ENCODE results near the gene ZNF592.

ZNF592 gene

DNA sequence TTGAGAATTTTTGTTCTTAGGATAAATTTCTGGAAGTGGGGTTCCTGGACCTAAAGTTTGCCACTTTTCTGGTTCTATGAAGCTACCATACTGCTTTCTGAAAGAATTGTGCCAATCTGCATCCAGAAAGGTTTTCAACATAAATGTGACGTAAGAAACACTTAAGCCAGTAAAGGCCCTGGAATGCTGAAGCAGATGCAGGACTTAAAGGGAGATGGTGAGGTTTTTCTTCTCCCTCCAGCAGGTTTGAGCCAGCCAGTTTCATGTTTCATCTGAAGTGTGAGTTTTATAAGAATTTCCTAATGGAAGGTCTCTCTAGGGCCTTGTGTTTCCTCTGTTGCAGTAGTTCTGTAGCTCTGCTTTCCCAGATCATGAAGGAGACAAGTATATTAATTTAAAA, 33.1 kb downstream of the ZNF592 start:
- DNase-seq (ENCODE audit: low read depth): no peak

DNA sequence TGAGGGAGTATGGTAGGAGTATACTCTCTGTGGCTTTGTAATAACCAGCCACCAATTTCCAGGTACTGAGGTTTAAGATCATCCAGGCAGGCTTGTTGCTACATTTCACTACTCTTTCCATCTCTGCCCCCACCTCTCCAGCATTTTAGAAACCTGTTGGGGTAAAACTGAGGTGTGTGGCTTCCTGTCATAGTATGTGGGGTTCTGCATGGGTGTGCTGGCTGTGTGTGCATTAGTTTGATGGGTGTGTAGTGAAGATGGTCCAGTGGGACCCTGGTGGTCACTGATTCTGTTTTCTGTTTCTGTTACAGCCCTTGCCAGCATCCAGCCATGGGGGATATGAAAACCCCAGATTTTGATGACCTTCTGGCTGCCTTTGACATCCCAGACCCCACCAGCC, 34.0 kb downstream of the ZNF592 start:
- no peak for DNase-seq (ENCODE audit: low read depth)

DNA sequence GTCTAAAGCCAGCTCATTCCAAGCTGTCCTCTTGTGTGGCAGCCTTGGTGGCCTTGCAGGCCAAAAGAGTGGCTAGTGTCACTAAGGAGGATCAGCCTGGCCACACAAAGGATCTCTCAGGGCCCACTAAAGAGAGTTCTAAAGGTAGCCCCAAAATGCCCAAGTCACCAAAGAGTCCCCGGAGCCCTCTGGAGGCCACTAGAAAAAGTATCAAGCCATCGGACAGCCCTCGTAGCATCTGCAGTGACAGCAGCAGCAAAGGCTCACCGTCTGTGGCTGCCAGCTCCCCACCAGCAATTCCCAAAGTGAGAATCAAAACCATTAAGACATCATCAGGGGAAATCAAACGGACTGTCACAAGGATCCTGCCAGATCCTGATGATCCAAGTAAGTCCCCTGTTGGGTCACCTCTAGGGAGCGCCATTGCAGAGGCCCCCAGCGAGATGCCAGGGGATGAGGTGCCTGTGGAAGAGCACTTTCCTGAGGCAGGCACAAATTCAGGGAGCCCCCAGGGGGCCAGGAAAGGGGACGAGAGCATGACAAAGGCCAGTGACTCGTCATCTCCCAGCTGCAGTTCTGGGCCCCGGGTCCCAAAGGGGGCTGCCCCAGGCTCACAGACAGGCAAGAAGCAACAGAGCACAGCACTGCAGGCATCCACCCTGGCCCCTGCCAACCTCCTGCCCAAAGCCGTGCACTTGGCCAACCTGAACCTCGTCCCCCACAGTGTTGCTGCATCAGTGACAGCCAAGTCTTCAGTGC, 35.3 kb downstream of the ZNF592 start:
- DNase-seq (ENCODE audit: low read depth): no peak

DNA sequence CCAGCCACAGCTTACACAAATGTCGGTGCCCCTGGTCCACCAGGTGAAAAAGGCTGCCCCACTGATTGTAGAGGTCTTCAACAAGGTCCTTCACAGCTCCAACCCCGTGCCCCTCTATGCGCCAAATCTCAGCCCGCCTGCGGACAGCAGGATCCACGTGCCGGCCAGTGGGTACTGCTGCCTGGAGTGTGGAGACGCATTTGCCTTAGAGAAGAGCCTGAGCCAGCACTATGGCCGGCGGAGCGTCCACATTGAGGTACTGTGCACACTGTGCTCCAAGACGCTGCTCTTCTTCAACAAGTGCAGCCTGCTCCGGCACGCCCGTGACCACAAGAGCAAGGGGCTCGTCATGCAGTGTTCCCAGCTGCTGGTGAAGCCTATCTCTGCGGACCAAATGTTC, 35.9 kb downstream of the ZNF592 start:
- no peak for DNase-seq (ENCODE audit: low read depth)

DNA sequence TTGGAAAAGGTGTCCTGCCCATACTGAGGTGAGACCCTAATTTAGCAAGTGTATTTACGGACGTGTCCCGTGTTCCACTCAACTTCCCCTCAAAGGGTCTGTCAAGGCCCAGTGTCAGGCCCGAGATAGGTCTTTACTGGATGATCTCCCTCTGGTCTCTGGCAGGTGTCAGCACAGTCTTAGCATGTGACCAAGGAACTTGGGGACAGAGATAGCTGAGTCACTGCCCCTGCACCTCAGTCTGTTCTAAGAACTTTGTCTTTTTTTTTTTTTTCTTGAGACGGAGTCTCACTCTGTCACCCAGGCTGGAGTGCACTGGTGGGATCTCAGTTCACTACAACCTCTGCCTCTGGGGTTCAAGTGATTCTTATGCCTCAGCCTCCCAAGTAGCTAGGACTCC, 36.7 kb downstream of the ZNF592 start:
- no peak for DNase-seq (ENCODE audit: low read depth)

DNA sequence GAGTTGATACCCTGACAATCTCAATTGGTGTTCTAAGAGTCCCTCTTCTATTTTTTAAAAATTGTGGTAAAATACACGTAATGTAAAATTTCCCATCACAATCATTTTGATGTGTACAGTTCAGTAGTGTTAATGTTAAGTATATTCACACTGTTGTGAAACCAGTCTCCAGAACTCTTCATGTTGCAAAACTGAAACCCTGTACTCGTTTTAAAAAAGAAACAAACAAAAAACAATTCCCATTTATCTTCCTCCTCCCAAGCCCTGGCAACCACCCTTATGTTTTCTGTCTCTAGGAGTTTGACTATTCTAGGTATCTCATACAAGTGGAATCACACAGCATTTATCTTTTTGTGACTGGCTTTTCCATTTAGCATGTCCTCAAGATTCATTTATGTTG, 40.1 kb downstream of the ZNF592 start:
- no peak for DNase-seq (ENCODE audit: low read depth)

DNA sequence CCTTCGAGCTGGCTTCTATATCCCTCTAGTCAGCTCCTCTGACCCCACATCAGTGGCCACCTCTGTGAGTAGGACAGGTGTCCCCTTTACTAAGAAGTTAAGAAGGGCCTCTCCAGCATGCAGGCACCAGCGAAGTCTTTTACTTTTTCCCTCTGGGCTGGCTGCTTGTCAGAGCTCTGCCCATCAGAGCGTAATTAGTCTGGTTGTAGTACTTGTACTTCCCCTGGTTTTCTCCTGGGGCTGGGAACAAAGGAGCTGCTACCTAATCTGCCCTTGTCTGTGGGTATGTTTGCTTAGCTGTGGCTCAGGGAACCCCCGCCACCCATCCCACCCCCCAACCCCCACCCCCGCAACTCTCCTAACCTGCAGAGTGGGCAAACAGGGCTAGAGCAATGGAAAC, 41.4 kb downstream of the ZNF592 start:
- no peak for DNase-seq (ENCODE audit: low read depth)

DNA sequence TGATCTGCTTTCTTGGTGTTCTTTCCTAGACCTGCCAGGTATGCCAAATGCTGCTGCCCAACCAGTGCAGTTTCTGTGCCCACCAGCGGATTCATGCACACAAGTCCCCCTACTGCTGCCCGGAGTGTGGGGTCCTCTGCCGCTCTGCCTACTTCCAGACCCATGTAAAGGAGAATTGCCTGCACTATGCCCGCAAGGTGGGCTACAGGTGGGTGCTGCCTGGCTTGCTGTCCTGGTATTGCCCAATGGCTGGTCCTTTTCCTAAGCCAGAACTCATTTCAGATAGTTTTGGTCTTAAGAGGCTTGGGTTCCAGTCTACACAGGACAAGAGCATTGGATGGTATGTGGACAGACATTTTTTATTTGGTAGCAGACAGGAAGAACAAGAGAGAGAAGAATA, 42.3 kb downstream of the ZNF592 start:
- DNase-seq (ENCODE audit: low read depth): no peak

DNA sequence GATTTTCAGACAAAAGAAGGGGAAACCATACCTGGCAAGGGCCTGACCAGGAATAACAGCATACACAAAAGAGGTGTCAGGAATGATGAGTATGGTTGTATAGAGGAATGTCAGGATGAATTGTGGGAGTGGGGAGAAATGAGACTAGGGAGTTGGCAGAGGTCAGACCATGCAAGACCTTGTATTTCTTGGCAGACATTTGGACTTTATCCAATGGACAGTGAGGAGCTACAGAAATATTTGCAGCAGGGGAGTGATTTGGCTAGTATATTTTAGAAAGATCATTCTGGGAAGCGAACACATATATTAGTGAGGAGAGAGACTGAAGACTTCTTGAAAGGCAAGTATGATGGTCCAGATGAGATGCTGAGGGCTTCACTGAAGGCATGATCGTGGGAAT, 43.4 kb downstream of the ZNF592 start:
- DNase-seq (ENCODE audit: low read depth): no peak

DNA sequence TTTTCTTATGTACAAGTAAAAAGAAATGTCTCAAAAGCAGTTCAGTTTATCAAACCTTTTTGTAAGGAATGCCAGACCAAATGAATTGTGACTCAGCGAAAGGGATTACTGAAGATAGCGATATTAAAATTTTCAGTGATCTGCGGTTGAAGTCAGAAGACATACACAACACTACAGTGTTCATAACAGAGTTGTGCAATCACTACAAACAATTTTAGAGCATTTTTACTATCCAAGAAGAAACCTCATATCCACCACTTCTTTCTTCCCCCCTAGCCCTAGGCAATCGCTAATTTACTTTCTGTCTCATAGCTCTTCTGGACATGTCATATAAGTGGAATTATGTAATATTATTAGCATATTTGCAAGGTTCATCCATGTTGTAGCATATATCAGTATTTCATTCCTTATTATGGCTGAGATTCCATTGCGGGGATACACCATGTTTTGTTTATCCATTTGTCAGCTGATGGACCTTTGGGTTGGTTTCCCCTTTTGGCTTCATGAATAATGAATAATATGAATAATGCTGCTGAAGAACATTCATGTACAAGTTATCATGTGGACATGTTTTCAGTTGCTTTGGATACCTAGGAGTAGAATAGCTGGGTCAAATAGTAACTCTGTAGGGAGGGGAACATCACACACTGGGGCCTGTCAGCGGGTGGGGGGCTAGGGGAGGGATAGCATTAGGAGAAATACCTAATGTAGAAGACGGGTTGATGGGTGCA, 45.2 kb downstream of the ZNF592 start:
- no peak for DNase-seq (ENCODE audit: low read depth)

DNA sequence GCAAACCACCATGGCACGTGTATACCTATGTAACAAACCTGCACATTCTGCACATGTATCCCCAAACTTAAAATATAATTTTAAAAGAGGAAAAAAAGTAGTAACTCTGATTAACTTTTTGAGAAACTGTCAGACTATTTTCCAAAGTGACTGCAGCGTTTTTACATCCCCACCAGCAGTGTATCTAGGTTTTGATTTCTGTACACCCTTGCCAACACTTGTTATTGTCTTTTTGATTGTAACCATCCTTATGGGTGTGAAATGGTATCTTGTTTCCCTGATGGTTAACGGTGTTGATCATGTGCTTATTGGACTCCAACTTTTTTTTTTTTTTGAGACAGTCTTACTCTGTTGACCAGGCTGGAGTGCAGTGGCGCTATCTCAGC, 45.8 kb downstream of the ZNF592 start:
- no peak for DNase-seq (ENCODE audit: low read depth)

DNA sequence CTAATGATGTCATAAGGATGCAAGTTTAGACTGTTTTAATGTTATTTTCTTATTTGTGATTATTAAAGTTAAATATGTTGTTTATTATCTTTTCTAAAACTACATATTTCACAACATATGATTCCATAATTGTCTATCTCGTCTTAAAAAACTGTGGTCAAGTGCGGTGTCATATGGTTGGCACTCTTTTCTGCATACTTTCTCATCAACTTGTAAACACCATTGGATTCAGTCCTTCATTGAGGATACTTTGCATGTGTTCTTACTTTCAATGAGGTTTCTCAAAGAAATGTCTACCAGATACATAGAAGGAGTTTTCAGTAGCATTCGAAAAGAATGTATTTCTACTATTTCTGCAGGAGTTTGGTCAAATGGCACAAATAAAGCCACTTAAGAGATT, 46.8 kb downstream of the ZNF592 start:
- no peak for DNase-seq (ENCODE audit: low read depth)

DNA sequence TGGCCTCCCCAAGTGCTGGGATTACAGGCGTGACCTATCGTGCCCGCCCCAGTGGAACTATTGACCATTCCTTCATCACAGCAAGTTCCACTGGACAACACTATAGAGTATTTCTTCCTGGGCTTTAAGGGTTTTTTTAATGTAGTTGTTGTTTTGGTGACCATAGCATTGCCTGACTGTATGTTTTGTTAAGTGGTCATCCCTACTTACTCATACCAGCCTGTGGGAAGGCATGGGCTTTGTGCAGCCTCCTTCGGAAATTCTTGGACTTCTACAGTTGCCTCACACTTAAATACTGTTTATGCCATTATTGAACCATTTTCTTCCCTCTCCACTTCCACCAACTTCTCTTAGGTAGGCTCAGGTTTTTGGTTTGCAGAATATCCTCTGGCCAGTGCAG, 48.8 kb downstream of the ZNF592 start:
- no peak for DNase-seq (ENCODE audit: low read depth)

DNA sequence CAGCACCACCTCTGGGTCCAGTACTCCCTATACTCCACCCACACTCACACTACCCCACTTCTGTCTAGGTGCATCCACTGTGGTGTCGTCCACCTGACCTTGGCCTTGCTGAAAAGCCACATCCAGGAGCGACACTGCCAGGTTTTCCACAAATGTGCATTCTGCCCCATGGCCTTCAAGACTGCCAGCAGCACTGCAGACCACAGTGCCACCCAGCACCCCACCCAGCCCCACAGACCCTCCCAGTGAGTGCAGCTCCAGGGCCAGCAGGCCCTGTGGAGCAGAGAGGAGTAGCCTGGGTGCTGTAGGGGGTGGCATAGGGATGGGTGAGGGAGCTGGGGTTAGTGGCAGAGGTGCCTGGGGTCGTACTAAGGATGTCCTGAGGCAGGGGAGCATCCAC, 49.4 kb downstream of the ZNF592 start:
- DNase-seq (ENCODE audit: low read depth): no peak

DNA sequence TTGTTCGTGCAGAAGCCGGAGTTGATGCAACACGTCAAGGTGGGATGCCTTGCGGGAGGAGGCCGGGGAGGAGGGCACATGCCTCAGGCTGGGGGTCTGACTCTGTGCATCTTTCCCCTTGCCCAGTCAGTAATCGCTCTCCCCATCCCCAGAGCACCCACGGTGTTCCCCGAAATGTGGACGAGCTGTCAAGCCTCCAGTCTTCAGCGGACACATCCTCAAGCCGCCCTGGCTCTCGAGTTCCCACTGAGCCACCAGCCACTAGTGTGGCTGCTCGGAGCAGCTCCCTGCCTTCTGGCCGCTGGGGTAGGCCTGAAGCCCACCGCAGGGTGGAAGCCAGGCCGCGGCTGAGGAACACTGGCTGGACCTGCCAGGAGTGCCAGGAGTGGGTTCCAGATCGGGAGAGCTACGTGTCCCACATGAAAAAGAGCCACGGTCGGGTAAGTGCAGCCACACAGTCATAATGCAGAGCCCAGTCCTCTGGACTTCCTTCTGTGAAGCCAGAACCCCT, 50.1 kb downstream of the ZNF592 start:
- DNase-seq (ENCODE audit: low read depth): no peak

DNA sequence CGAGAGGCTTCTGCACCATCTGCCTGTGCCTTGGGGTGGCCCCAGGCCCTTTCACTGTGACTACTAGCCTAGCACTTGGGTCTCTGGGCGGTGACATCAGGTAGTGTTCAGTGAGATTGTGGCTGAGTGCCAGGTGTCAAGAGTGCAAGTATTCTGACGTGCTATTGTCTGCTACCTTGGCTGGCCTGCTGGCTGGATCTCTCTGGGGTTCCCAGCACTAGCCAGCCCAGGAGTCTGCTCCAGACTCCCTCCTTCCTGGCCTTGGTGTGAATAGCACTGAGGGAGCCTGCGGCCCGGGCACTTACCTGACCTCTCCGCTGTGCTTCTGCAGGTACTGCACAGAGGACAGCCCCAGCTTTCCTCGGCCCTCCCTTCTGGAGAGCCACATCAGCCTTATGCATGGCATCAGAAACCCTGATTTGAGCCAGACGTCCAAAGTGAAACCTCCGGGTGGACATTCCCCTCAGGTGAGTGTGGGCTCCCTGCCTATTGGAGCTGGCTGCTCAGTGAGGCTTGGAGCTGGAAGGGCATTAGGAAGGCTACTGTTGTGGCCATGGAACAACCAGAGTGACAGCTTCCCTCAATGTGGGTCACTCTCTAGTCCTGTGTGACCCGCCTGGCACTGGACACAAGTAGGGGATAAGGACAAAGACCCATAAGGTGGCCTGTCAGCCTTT, 51.3 kb downstream of the ZNF592 start:
- no peak for DNase-seq (ENCODE audit: low read depth)

DNA sequence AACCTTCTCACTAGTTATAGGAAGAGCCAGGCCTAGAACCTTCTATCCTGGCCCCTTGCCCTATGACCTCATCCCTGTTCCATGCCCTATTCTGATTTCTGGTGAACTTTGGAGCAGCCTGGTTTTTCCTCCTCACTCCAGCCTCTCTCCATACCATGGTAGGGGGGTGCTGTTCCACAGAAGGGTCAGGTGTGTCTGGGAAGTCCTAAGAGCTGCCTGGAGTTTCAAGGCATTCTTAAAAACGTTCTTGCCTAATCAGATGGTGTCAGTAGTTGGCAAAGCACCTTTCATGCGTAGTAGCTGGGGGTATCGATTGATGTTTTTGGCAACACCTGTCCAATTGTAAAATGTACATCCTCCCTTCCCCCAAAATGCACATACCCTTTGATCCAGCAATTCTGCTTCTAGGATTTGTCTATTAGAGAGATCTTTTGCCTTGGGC, 52.0 kb downstream of the ZNF592 start:
- DNase-seq (ENCODE audit: low read depth): no peak

DNA sequence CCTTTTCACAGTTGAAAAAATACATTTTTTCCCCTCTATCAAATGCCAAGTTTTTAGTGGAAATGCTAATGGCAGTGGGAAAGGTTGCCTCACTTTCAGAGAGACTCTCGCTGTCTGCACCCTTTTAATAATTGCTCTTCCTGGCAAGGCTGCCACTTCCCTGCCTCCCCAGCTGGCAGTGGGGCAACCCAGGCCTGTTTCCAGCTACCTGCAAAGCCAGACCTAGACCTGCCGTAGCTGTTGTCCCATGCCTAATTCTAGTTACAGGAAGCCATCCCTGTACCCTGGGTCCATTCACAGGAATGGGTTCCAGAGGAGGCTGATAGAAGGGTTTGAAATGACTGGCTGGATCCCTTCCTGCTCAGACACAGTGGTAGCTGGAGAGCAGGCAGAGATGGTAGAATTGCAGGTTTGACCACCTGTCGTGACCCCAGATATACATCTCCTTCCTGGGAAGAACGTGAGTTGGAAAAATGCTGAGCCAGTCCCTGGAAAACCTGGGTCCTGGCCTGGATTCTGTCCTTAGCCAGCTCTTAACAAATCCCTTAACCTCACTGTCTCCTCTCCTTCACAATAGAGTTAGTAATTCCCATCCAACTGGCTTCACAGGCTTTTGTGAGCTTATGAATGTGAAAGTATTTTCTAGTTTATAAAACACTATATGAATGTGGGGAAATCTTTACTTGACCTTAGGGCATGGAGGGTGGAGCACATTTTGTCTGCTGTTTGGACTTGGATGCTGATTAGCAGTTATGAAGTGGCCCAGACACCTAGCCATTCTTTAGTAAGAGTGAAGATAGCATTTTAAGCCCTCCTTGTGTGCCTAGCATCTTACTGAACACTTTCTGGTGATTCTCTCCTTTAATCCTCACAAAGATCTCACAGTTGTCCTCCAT, 55.9 kb downstream of the ZNF592 start:
- no peak for DNase-seq (ENCODE audit: low read depth)

DNA sequence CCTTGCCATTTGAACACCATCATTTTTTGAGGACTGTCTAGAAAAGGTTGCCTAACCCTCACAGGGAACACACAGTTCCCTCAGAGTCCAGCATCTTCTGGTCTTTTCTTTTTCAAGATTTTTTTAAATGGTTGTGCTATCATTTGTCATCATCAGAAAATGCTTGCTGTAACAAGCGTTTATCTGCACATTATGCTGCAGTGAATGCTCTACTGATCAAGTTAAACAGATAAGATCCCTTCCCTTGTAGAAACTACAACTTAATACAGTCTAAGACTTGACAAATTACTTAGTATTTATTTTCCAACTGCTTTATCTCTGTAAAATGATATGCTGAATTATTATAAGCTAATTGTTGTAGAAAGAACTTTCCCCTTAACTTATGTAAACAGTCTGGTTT, 56.8 kb downstream of the ZNF592 start:
- no peak for DNase-seq (ENCODE audit: low read depth)

DNA sequence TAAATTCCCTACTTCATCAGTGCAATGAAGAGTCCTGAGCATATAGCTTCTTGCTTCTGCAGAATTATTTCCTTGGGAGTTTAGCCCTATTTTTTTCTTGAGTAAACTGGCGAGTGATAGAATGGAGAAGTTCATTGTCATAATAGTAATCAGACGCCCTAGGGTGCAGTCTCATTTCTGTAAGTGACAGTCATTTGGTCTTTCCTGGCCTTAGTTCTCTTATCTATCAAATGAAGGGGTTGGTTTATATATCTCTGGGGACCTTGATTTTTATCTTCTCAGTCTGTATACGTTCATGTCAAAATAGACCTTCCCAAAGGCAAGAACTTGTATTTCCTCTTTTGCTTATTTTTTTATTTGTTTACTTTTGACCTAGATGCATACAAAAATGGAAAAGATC, 58.8 kb downstream of the ZNF592 start:
- DNase-seq (ENCODE audit: low read depth): no peak

DNA sequence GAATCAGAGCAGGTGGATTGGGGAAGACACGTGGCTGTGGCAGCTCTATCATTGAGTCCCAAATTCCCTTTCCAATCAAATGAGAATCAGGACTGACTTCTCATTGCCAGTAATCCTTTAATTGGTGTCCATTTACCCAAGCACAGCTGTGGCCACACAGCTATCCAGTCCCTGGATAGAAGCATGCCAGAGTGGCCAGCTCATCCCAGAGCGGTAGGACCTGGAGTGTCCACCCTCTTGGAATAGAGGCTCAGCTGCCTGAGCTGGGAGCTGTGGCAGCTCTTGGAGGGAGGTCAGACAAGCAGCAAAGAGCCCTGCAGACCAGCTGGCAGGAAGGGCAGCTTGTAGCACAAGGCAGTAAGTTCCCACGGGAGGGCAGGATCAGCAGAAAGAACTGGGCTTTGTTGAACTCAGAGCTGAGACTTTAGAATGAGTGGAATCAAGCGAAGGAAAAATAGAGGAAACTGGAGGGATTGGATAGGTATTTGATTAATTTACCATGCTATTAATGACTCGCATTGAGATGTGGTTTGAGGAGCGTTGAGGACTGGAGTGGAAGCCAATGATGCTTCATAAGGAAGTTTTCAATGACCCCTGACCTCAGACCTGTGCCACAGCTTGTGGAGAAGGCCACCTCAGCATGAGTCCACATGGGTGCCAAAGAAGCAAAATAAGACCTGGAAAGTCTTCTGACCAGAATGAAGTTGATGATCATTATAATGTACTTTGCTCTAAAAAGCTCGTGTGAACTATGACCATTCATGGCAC, 61.9 kb downstream of the ZNF592 start:
- DNase-seq (ENCODE audit: low read depth): no peak

Measured in CMK (cell line).